GM12878 (cell line): Measurements from ENCODE around the gene TAS1R2. TPM values are rescaled to one million over a fixed set of nuclear protein-coding genes. Genes with fewer than 3 reads are reported as not detected.

Experiments
- ATAC-seq: fragments of 200-7000 bp; cut with Tn5 transposase; 3 replicates; pipeline ENCODE4 v1.9.1; 2020; ENCODE audit warnings: mild to moderate bottlenecking, moderate library complexity
- BruUV-seq: library from RNA; stranded (reverse); fragments of 400-500 nt; replicated peaks from 2 replicates; lab custom pipeline; 2021; lab: Mats Ljungman, UMichigan
- CTCF ChIA-PET: fragments of 300-600 bp; sonication (Branson Sonifier 250); formaldehyde crosslinking; extraction: SDS; loops from one replicate; lab custom pipeline; 2021; ENCODE audit warnings: inconsistent platforms; lab: Yijun Ruan, JAX
- POLR2A ChIA-PET: fragments of 350-600 bp; formaldehyde crosslinking; extraction: SDS; loops from one replicate; lab custom pipeline; 2021; ENCODE audit warnings: inconsistent platforms; lab: Charles Lee
- RAD21 ChIA-PET: fragments of 300-600 bp; sonication (Branson Sonifier 250); formaldehyde crosslinking; loops from one replicate; lab custom pipeline; 2023; ENCODE audit warnings: antibody characterized with exemption; ENCODE audit not compliant: unreplicated experiment; lab: Charles Lee
- SMC1A ChIA-PET: fragments of 300-600 bp; sonication (Branson Sonifier 250); formaldehyde crosslinking; loops from one replicate; lab custom pipeline; 2023; ENCODE audit not compliant: unreplicated experiment, uncharacterized antibody; lab: Charles Lee
- DNase-seq: peaks from one replicate; pipeline ENCODE4 v3.0.0-alpha.2; 2011; ENCODE audit warnings: low read depth, low spot score
- FAIRE-seq: peaks from 3 replicates; lab custom pipeline; 2011; peaks lifted over from hg19 to GRCh38; lab: Jason Lieb, UNC
- H2AFZ ChIP-seq: 2 replicates; pipeline ENCODE4 v1.6.0; 2011; ENCODE audit warnings: low read depth, low read length, control low read depth; ENCODE audit not compliant: control insufficient read depth
- H3K27ac ChIP-seq: 2 replicates; pipeline ENCODE4 v1.5.1; 2011; ENCODE audit warnings: control low read depth; ENCODE audit not compliant: control insufficient read depth, insufficient read depth
- H3K27me3 ChIP-seq, 2 experiments: replicated peaks in 1 of 2; 2 replicates each; pipeline versions ENCODE4 v1.6.0 to v1.6.1; 2011; ENCODE audit warnings: low read length in 1 of 2; ENCODE audit not compliant: control insufficient read depth in 2 of 2, insufficient read depth in 2 of 2
- H3K36me3 ChIP-seq, 2 experiments: 2 replicates each; pipeline ENCODE4 v1.5.1; 2011; ENCODE audit warnings: low read length in 1 of 2; ENCODE audit not compliant: control insufficient read depth in 2 of 2, insufficient read depth in 2 of 2
- H3K4me1 ChIP-seq: 2 replicates; pipeline ENCODE4 v1.6.1; 2011; ENCODE audit warnings: mild to moderate bottlenecking, low read length, moderate library complexity, mixed read lengths; ENCODE audit not compliant: control insufficient read depth, insufficient read depth
- H3K4me2 ChIP-seq: 2 replicates; pipeline ENCODE4 v1.6.0; 2011; ENCODE audit warnings: control low read depth; ENCODE audit not compliant: control insufficient read depth, insufficient read depth
- H3K4me3 ChIP-seq: fragments of 200-600 bp; sonication (generic); 2 replicates; pipeline ENCODE4 v1.5.1; 2016
- H3K79me2 ChIP-seq: 2 replicates; pipeline ENCODE4 v1.6.0; 2011; ENCODE audit warnings: low read length; ENCODE audit not compliant: control insufficient read depth, insufficient read depth
- H3K9ac ChIP-seq: 2 replicates; pipeline ENCODE4 v1.8.0; 2011; ENCODE audit warnings: low read length, control low read depth, mixed read lengths; ENCODE audit not compliant: control insufficient read depth, insufficient read depth
- H3K9me3 ChIP-seq: replicated peaks from 3 replicates; pipeline ENCODE4 v1.5.1; 2011; ENCODE audit warnings: mild to moderate bottlenecking, low read length; ENCODE audit not compliant: control insufficient read depth, insufficient read depth
- H4K20me1 ChIP-seq: 2 replicates; pipeline ENCODE4 v1.6.0; 2011; ENCODE audit not compliant: control insufficient read depth, insufficient read depth
- CHD2 ChIP-seq: IDR thresholded peaks from 2 replicates; pipeline ENCODE4 v1.6.1; 2011; ENCODE audit warnings: low read depth, low read length, improper control_type of control experiment, borderline replicate concordance
- E2F4 ChIP-seq: IDR thresholded peaks from 2 replicates; pipeline ENCODE4 v1.6.1; 2012; ENCODE audit warnings: low read depth, low read length, improper control_type of control experiment
- KAT2A ChIP-seq: conservative IDR thresholded peaks from 2 replicates; pipeline ENCODE4 v1.6.1; 2011; ENCODE audit warnings: low read depth, low read length; ENCODE audit not compliant: control insufficient read depth
- MYB ChIP-seq: fragments of 150-350 bp; IDR thresholded peaks from 2 replicates; pipeline ENCODE4 v1.6.1; 2014; ENCODE audit warnings: mild to moderate bottlenecking, low read depth, low read length, borderline replicate concordance
- NR2C2 ChIP-seq: IDR thresholded peaks from 2 replicates; pipeline ENCODE4 v1.6.1; 2011; ENCODE audit warnings: borderline replicate concordance, low read depth; ENCODE audit not compliant: control insufficient read depth, insufficient read length
- PBX3 ChIP-seq: IDR thresholded peaks from 2 replicates; pipeline ENCODE4 v1.6.1; 2011; ENCODE audit warnings: mild to moderate bottlenecking, low read depth, low read length, moderate library complexity; ENCODE audit not compliant: insufficient replicate concordance
- REST ChIP-seq: IDR thresholded peaks from 2 replicates; pipeline ENCODE4 v1.6.1; 2012; ENCODE audit warnings: mild to moderate bottlenecking, low read depth, low read length
- SKIL ChIP-seq: fragments of 450-650 bp; IDR thresholded peaks from 2 replicates; pipeline ENCODE4 v1.6.1; 2017; ENCODE audit warnings: mild to moderate bottlenecking, low read depth, inconsistent platforms; ENCODE audit not compliant: poor library complexity, severe bottlenecking
- STAT1 ChIP-seq: fragments of 450-650 bp; conservative IDR thresholded peaks from 2 replicates; pipeline ENCODE4 v1.6.1; 2014; ENCODE audit warnings: antibody characterized with exemption, mild to moderate bottlenecking
- ZNF24 ChIP-seq: fragments of 450-650 bp; IDR thresholded peaks from 2 replicates; pipeline ENCODE4 v1.6.1; 2017; ENCODE audit warnings: antibody characterized with exemption, mild to moderate bottlenecking
- ZNF592 ChIP-seq: fragments of 450-650 bp; IDR thresholded peaks from 2 replicates; pipeline ENCODE4 v1.6.1; 2017; ENCODE audit warnings: mild to moderate bottlenecking, moderate library complexity
- WGBS: methylation state at CpG from one replicate; pipeline ENCODE4 v1.1.6; 2016; ENCODE audit warnings: low lambda C conversion rate; ENCODE audit not compliant: insufficient replicate concordance, insufficient coverage; ENCODE audit errors: missing lambda C conversion rate; 5-methylcytosine and 5-hydroxymethylcytosine counted together
- in situ Hi-C: fragments of 300-500 bp; cut with MboI; formaldehyde crosslinking; loops from 9 replicates; pipeline ENCODE4 v1.14.3; 2018; ENCODE audit warnings: mixed read lengths
- intact Hi-C: fragments of 100-400 bp; cut with micrococcal nuclease; formaldehyde crosslinking; loops from one replicate; pipeline ENCODE4 v1.14.2; 2022; ENCODE audit not compliant: unreplicated experiment
- polyA plus RNA-seq, 11 experiments: library from polyadenylated mRNA; depleted of rRNA in 4 of 11; unstranded in 6 of 11; stranded (reverse) in 5 of 11; fragments of >200 nt; fragmentation: Nextera tagmentation in 4 of 11; fragmentation: Illumina TruSeq in 1 of 11; extraction: Ambion mirVana in 4 of 11; extraction: Trizol in 1 of 11; gene quantifications; 1 replicate in 1 of 11; 2 replicates in 10 of 11; pipeline versions ENCODE4 v1.2.1 to v1.2.3, GENCODE V29; 2011 to 2016; ENCODE audit warnings: inconsistent platforms in 2 of 11, missing spikeins in 2 of 11, low read depth in 1 of 11
- total RNA-seq, 4 experiments: library from RNA; depleted of rRNA in 3 of 4; stranded (reverse); fragments of >200 nt in 3 of 4; fragmentation: Illumina TruSeq in 1 of 4; extraction: Trizol in 1 of 4; gene quantifications; 2 replicates each; pipeline versions ENCODE4 v1.2.1 to v1.2.3, GENCODE V29; 2013 to 2021

Gene TAS1R2
- total and polyA plus RNA-seq, 10 of the 15 experiments (the other 5 are each of a cell fraction or from before 2014, with no cell fraction given): not detected

GRCh38 chr1:18823438-18823837 is 36.0 kb downstream of the TAS1R2 start:
- ChIA-PET CTCF (interaction anchor here (1.8 kb wide), 1 partner anchor 226 kb away, joined by 7 read pairs; no protein-coding TSS in a partner anchor), SMC1A (no interaction called here), RAD21 (interaction anchor here (1.3 kb wide), 1 partner anchor 223 kb away, joined by 3 read pairs; no protein-coding TSS in a partner anchor), POLR2A (no interaction called here)
- H3K27me3 ChIP-seq: peaks cover 0 to 2% of the 10 kb centered on the region in 2 experiments; a peak in 2 of 4 replicates
- H3K4me1 ChIP-seq: no peaks in the 10 kb centered on the region
- no peaks in the 10 kb centered on the region for H3K79me2 ChIP-seq
- no peak overlapping the region for H3K9ac ChIP-seq
- BruUV-seq: no TSS peak
- H3K36me3 ChIP-seq: no peaks in the 10 kb centered on the region
- no peak overlapping the region for H2AFZ ChIP-seq
- ATAC-seq (no peak), FAIRE-seq (no peak), DNase-seq (no peak)
- WGBS: 88% methylated on average over 6 of the region's 6 CpGs
- H3K27ac ChIP-seq: no peak overlapping the region
- no peak overlapping the region for H3K4me3 ChIP-seq
- H3K9me3 ChIP-seq: no peaks in the 10 kb centered on the region
- no peak overlapping the region for H3K4me2 ChIP-seq
- intact Hi-C loops (no loop called here), in situ Hi-C loops (loop anchor here (5.0 kb wide), 1 partner anchor 221 kb away; no protein-coding TSS in a partner anchor)
- H4K20me1 ChIP-seq: no peaks in the 10 kb centered on the region
- TF ChIP-seq CHD2 (no peak), STAT1 (no peak), MYB (no peak), ZNF24 (no peak), REST (no peak), KAT2A (no peak), PBX3 (no peak), ZNF592 (no peak), NR2C2 (no peak), E2F4 (no peak), SKIL (no peak)
